ENCODE measurements around the gene RNF138.

DNA sequence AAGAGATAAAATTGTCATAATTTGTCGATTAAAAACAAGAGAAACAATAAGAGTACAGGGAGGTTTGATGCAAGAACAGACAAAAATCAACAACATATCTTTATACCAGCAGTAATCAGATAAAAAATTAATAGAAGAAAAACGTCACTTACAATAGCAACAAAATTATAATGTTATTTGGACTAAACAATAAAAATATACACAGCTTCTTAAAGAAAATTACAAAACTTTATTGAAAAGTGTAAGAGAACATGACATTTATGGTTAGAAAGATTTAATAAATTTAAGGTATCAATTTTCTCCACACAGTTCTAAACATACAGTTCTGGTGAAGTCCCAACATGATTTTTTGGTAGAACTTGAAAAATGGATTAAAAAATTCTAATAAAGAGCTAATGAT, 12.8 kb downstream of the RNF138 start:
- TF ChIP-seq, protein P1, sequence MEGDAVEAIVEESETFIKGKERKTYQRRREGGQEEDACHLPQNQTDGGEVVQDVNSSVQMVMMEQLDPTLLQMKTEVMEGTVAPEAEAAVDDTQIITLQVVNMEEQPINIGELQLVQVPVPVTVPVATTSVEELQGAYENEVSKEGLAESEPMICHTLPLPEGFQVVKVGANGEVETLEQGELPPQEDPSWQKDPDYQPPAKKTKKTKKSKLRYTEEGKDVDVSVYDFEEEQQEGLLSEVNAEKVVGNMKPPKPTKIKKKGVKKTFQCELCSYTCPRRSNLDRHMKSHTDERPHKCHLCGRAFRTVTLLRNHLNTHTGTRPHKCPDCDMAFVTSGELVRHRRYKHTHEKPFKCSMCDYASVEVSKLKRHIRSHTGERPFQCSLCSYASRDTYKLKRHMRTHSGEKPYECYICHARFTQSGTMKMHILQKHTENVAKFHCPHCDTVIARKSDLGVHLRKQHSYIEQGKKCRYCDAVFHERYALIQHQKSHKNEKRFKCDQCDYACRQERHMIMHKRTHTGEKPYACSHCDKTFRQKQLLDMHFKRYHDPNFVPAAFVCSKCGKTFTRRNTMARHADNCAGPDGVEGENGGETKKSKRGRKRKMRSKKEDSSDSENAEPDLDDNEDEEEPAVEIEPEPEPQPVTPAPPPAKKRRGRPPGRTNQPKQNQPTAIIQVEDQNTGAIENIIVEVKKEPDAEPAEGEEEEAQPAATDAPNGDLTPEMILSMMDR (IDR thresholded peaks at IDR 0.05): no peak
- TF ChIP-seq POLR2A (IDR thresholded peaks at IDR 0.05): no peak
